ENCODE measurements around the gene TTLL3. TPM values are rescaled to one million over a fixed set of nuclear protein-coding genes. Genes with fewer than 3 reads are reported as not detected.
"Not testable (repeated sequence)": the region's sequence is repeated elsewhere in the genome, so short reads cannot be mapped to it uniquely, and the experiment has no call there.

TTLL3 gene
- total RNA-seq, 1 donor from 2014 or later, result 13.6 TPM

DNA sequence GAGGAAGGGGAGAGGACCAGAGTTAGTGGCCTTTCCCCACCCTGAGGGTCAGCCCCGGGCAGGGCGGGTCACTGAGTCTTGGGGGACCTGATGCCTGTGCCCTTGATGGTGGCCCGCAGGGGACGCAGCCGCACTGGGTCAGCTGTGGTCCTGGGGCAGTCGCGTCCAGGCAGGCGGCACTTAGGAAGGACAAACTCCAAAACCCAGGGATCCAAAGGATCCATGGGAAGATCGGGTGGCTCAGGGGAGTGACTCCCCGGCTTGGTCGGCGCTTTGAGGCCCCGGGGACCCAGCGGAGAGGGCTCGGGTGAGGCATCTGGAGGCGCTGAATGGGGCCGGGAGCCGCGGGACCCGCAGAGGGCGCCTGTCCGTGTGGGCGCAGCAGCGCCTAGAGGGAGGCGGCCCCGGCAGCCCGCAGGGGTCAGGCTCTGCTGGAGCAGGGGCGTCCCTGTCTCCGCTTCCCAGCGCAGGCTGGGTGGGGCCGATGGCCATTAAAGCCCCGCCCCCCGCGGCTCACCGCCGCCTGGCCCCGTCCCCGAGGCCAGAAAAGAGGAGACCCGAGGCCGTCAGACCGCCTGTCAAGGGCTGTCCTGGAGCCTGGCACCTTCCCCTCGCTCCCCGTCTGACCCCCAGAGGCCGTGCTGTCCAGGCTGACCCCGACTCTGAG lies 52.5 kb downstream of the TTLL3 start:
- H3K9me3 ChIP-seq (ENCODE audit: control insufficient read depth in 3 of 3, low read length in 3 of 3), result no peaks in the 10 kb centered on the region

DNA sequence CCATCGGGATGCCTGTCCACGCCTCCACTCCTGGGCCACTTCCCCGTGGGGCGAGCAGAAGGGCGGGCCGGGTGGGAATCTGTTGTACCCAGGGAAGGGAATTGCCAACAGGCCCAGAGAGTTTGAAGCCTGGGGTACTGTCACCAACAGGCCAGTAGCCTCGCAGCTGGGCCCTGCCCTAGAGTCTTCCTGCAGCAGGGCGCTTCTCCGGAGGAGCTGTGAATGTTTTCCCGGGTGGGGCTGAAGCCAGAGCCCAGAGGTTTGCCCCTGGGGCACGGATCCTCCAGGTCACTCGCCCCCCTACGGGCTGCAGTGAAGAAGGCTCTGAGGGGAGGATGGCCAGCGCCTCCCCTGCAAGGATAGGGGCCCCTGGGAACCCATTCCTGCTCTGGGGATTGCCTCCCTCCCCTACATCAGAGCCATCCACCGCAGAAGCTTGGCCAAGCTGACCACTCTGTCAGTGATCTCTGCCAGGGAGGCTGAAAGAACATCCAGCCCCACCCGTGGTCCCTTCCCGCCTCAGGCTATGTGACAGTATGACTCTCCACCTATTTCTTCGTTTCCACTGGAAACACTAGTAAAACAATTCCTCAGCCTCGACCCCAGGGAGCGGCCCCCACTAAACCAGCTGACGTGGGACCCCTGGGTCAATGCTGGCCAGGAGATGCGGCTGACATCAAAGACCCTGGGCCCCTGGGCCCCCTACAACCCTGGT lies 53.2 kb downstream of the TTLL3 start:
- no peaks in the 10 kb centered on the region for H3K36me3 ChIP-seq (ENCODE audit: control insufficient read depth in 3 of 3, insufficient read depth in 3 of 3, low read length in 3 of 3)
- peak overlapping the region; percentile 51 to 66 (median 58) for H3K4me3 ChIP-seq (ENCODE audit: low read length in 3 of 3)
- no peaks in the 10 kb centered on the region for H3K27me3 ChIP-seq (ENCODE audit: control insufficient read depth in 3 of 3, insufficient read depth in 3 of 3, low read length in 3 of 3)
- H3K9ac ChIP-seq (ENCODE audit: low read depth in 1 of 3, low read length in 3 of 3), result peak overlapping the region in 1 of 3 donors; percentile 76
- H3K4me1 ChIP-seq (ENCODE audit: control insufficient read depth in 3 of 3, insufficient read depth in 3 of 3, low read length in 3 of 3), result peaks cover 3 to 6% (median 3%) of the 10 kb centered on the region in 3 donors
- no peaks in the 10 kb centered on the region for H3K9me3 ChIP-seq (ENCODE audit: control insufficient read depth in 3 of 3, low read length in 3 of 3)
- no peak overlapping the region for H3K27ac ChIP-seq (ENCODE audit: low read depth, low read length)

More for the DNA sequence above, 52.5 kb downstream of the TTLL3 start:
- no peaks in the 10 kb centered on the region for H3K27me3 ChIP-seq (ENCODE audit: control insufficient read depth in 3 of 3, insufficient read depth in 3 of 3, low read length in 3 of 3)
- peaks cover 3 to 6% (median 3%) of the 10 kb centered on the region in 3 donors for H3K4me1 ChIP-seq (ENCODE audit: control insufficient read depth in 3 of 3, insufficient read depth in 3 of 3, low read length in 3 of 3)
- H3K4me3 ChIP-seq (ENCODE audit: low read length in 3 of 3), result peak overlapping the region; percentile 51 to 66 (median 58)
- H3K27ac ChIP-seq (ENCODE audit: low read depth, low read length), result no peak overlapping the region
- H3K9ac ChIP-seq (ENCODE audit: low read depth in 1 of 3, low read length in 3 of 3), result peak overlapping the region; percentile 33 to 76 (median 59)
- no peaks in the 10 kb centered on the region for H3K36me3 ChIP-seq (ENCODE audit: control insufficient read depth in 3 of 3, insufficient read depth in 3 of 3, low read length in 3 of 3)

DNA sequence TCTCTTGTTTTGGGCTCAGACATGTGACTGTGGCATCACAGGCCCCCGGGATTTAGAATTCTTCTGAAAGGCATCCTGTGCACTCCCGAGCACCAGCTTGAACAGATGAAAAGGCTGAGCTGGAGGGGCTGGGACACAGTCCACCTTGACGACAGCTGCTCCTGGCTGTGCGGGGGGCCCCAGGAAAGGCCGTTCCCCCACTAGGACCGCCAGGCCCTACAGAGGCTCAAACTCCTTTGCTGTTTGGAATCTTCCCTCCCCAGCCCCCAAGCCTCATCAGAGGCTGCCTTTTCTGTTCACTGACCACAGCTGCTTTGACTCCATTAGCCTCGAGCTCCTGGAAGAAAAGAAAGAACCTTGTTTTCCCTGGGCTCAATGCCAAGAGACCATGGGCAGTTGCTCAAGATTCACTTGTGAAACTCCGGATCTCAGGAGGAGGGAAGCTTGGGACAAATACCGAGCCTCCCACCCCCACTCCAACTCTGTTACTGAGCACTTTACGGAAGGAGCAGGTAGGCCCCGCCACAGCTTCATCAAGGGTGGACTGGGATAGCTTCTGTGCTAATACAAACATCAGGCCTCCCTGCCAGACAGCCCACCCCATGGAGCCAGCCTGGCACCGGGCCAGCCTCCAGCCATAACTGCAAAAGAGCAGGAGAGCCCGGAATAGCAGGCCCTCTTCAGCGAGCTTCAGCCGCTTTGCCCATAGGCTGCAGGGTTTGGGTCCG lies 54.3 kb downstream of the TTLL3 start:
- peaks cover 3 to 6% (median 3%) of the 10 kb centered on the region in 3 donors for H3K4me1 ChIP-seq (ENCODE audit: control insufficient read depth in 3 of 3, insufficient read depth in 3 of 3, low read length in 3 of 3)
- H3K9ac ChIP-seq (ENCODE audit: low read depth in 1 of 3, low read length in 3 of 3), result no peak overlapping the region
- H3K36me3 ChIP-seq (ENCODE audit: control insufficient read depth in 3 of 3, insufficient read depth in 3 of 3, low read length in 3 of 3), result no peaks in the 10 kb centered on the region
- no peaks in the 10 kb centered on the region for H3K9me3 ChIP-seq (ENCODE audit: control insufficient read depth in 3 of 3, low read length in 3 of 3)
- no peaks in the 10 kb centered on the region for H3K27me3 ChIP-seq (ENCODE audit: control insufficient read depth in 3 of 3, insufficient read depth in 3 of 3, low read length in 3 of 3)
- H3K27ac ChIP-seq (ENCODE audit: low read depth, low read length), result no peak overlapping the region
- H3K4me3 ChIP-seq (ENCODE audit: low read length in 3 of 3), result no peak overlapping the region

DNA sequence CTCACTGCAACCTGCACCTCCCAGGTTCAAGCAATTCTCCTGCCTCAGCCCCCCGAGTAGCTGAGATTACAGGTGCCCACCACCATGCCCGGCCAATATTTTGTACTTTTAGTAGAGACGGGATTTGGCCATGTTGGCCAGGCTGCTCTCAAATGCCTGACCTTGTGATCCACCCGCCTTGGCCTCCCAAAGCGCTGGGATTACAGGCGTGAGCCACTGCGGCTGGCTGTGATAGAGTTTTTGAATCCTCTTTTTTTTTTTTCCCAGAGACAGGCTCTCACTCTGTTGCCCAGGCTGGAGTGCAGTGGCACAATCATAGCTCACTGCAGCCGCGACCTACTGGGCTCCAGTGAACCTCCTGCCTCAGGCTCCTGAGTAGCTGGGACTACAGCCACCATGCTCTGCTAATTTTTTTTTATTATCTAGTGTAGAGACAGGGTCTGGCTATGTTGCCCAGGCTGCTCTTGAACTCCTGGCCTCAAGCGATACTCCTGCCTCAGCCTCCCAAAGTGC lies 55.1 kb downstream of the TTLL3 start:
- not testable (repeated sequence) for H3K9ac ChIP-seq (ENCODE audit: low read depth in 1 of 3, low read length in 3 of 3); H3K9me3 ChIP-seq (ENCODE audit: control insufficient read depth in 3 of 3, low read length in 3 of 3); H3K4me3 ChIP-seq (ENCODE audit: low read length in 3 of 3); H3K27me3 ChIP-seq (ENCODE audit: control insufficient read depth in 3 of 3, insufficient read depth in 3 of 3, low read length in 3 of 3); H3K27ac ChIP-seq (ENCODE audit: low read depth, low read length); H3K36me3 ChIP-seq (ENCODE audit: control insufficient read depth in 3 of 3, insufficient read depth in 3 of 3, low read length in 3 of 3); H3K4me1 ChIP-seq (ENCODE audit: control insufficient read depth in 3 of 3, insufficient read depth in 3 of 3, low read length in 3 of 3)

DNA sequence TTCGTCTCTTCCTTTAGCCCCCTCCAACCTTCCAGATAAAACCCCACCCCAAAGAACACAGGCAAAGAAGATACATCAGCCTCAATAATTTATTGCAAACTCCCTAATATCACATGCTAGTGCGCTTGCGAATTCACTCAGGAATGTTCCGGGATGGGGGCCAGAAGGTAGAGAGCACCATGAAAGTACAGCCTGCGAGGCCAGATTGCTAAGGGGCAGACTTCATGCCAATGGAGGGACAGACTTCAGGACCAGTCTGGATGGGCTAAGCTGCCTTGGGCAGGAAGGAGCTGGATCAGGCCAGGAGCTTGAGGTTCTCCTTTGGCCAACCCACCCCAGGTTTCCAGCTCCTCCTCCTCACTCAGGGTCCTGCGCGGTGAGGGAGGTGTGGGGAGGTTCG lies 56.6 kb downstream of the TTLL3 start:
- no peaks in the 10 kb centered on the region for H3K27me3 ChIP-seq (ENCODE audit: control insufficient read depth in 3 of 3, insufficient read depth in 3 of 3, low read length in 3 of 3)
- no peak overlapping the region for H3K27ac ChIP-seq (ENCODE audit: low read depth, low read length)
- H3K4me1 ChIP-seq (ENCODE audit: control insufficient read depth in 3 of 3, insufficient read depth in 3 of 3, low read length in 3 of 3), result peaks cover 3 to 6% (median 3%) of the 10 kb centered on the region in 3 donors
- no peaks in the 10 kb centered on the region for H3K9me3 ChIP-seq (ENCODE audit: control insufficient read depth in 3 of 3, low read length in 3 of 3)
- no peak overlapping the region for H3K4me3 ChIP-seq (ENCODE audit: low read length in 3 of 3)
- no peaks in the 10 kb centered on the region for H3K36me3 ChIP-seq (ENCODE audit: control insufficient read depth in 3 of 3, insufficient read depth in 3 of 3, low read length in 3 of 3)
- no peak overlapping the region for H3K9ac ChIP-seq (ENCODE audit: low read depth in 1 of 3, low read length in 3 of 3)

DNA sequence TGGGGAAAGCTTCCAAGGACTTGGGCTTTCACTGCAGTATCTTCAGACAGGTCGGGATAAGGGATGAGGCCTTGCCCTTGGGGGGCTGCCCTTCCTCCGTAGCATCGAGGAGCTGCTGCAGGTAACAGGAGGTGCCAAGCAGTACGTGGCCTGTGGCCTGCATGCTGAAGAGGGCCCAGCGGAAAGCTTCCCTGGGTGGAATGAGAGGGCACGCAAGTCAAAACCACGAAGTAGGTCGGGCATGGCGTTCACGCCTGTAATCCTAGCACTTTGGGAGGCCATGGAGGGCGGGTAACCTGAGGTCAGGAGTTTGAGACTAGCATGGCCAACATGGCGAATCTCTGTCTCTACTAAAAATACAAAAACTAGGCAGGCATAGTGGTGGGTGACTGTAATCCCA lies 57.0 kb downstream of the TTLL3 start:
- H3K9ac ChIP-seq (ENCODE audit: low read depth in 1 of 3, low read length in 3 of 3), result no peak overlapping the region
- H3K27me3 ChIP-seq (ENCODE audit: control insufficient read depth in 3 of 3, insufficient read depth in 3 of 3, low read length in 3 of 3), result no peaks in the 10 kb centered on the region
- H3K4me1 ChIP-seq (ENCODE audit: control insufficient read depth in 3 of 3, insufficient read depth in 3 of 3, low read length in 3 of 3), result peaks cover 3 to 6% (median 3%) of the 10 kb centered on the region in 3 donors
- H3K27ac ChIP-seq (ENCODE audit: low read depth, low read length), result no peak overlapping the region
- H3K9me3 ChIP-seq (ENCODE audit: control insufficient read depth in 3 of 3, low read length in 3 of 3), result no peaks in the 10 kb centered on the region
- no peaks in the 10 kb centered on the region for H3K36me3 ChIP-seq (ENCODE audit: control insufficient read depth in 3 of 3, insufficient read depth in 3 of 3, low read length in 3 of 3)
- no peak overlapping the region for H3K4me3 ChIP-seq (ENCODE audit: low read length in 3 of 3)

DNA sequence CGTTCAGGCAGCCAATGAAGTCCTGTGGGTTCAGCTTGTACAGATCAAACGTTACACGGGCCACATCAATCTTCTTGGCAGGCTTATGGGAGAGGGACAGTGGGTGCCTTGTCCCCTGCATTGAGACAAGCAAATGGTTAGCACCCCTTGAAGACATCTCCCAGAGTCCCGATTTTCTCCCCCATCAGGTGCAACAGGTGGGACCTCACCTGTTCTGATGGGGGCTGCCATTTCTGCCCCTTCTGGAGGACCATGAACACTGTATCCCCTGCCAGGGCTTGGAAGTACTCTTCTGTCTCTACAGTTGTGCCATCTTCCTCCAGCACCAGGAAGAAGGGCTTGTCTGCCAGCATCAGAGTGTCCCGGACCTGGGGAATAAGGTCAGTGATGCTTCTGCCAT lies 59.9 kb downstream of the TTLL3 start:
- no peaks in the 10 kb centered on the region for H3K36me3 ChIP-seq (ENCODE audit: control insufficient read depth in 3 of 3, insufficient read depth in 3 of 3, low read length in 3 of 3)
- H3K4me1 ChIP-seq (ENCODE audit: control insufficient read depth in 3 of 3, insufficient read depth in 3 of 3, low read length in 3 of 3), result no peaks in the 10 kb centered on the region
- no peak overlapping the region for H3K4me3 ChIP-seq (ENCODE audit: low read length in 3 of 3)
- H3K9me3 ChIP-seq (ENCODE audit: control insufficient read depth in 3 of 3, low read length in 3 of 3), result no peaks in the 10 kb centered on the region
- H3K27me3 ChIP-seq (ENCODE audit: control insufficient read depth in 3 of 3, insufficient read depth in 3 of 3, low read length in 3 of 3), result no peaks in the 10 kb centered on the region
- H3K9ac ChIP-seq (ENCODE audit: low read depth in 1 of 3, low read length in 3 of 3), result no peak overlapping the region
- H3K27ac ChIP-seq (ENCODE audit: low read depth, low read length), result no peak overlapping the region

DNA sequence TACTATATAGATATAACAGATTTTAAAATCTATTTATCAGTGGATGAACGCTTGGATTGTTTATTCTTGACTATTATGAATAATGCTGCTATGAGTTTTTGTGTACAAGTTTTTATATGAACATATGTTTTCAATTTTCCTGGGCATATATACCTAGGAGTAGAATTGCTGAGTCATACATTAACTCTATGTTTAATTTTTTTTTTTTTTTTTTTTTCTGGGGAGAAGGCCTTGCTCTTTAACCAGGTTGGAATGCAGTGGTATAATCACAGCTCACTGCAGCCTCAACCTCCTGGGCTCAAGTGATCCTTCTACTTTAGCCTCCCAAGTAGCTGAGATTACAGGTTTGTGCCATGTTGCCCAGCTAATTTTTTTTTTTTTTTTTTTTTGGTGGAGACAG lies 60.9 kb downstream of the TTLL3 start:
- no peak overlapping the region for H3K4me3 ChIP-seq (ENCODE audit: low read length in 3 of 3)
- no peak overlapping the region for H3K27ac ChIP-seq (ENCODE audit: low read depth, low read length)
- H3K36me3 ChIP-seq (ENCODE audit: control insufficient read depth in 3 of 3, insufficient read depth in 3 of 3, low read length in 3 of 3), result no peaks in the 10 kb centered on the region

DNA sequence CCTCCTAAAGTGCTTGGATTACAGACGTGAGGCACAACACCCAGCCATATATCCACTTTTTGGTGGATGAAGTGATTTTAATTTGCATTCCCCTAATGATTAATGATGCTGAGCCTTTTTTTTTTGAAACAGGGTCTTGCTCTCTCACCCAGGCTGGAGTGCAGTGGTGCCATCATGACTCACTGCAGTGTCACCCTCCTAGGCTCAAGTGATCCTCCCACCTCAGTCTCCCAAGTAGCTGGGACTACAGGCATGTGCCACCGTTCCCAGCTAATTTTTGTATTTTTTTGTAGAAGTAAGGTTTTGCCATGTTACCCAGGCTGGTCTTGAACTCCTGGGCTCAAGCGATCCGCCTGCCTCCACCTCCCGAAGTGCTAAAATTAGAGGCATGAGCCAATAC lies 62.0 kb downstream of the TTLL3 start:
- not testable (repeated sequence) for H3K27me3 ChIP-seq (ENCODE audit: control insufficient read depth in 3 of 3, insufficient read depth in 3 of 3, low read length in 3 of 3); H3K4me1 ChIP-seq (ENCODE audit: control insufficient read depth in 3 of 3, insufficient read depth in 3 of 3, low read length in 3 of 3); H3K9ac ChIP-seq (ENCODE audit: low read depth in 1 of 3, low read length in 3 of 3); H3K27ac ChIP-seq (ENCODE audit: low read depth, low read length); H3K4me3 ChIP-seq (ENCODE audit: low read length in 3 of 3); H3K36me3 ChIP-seq (ENCODE audit: control insufficient read depth in 3 of 3, insufficient read depth in 3 of 3, low read length in 3 of 3); H3K9me3 ChIP-seq (ENCODE audit: control insufficient read depth in 3 of 3, low read length in 3 of 3)

More for the DNA sequence above, 60.9 kb downstream of the TTLL3 start:
- Histone ChIP-seq H3K9ac (ENCODE audit: low read depth in 1 of 3, low read length in 3 of 3) (no peak overlapping the region), H3K9me3 (ENCODE audit: control insufficient read depth in 3 of 3, low read length in 3 of 3) (no peaks in the 10 kb centered on the region), H3K27me3 (ENCODE audit: control insufficient read depth in 3 of 3, insufficient read depth in 3 of 3, low read length in 3 of 3) (no peaks in the 10 kb centered on the region), H3K4me1 (ENCODE audit: control insufficient read depth in 3 of 3, insufficient read depth in 3 of 3, low read length in 3 of 3) (no peaks in the 10 kb centered on the region)

DNA sequence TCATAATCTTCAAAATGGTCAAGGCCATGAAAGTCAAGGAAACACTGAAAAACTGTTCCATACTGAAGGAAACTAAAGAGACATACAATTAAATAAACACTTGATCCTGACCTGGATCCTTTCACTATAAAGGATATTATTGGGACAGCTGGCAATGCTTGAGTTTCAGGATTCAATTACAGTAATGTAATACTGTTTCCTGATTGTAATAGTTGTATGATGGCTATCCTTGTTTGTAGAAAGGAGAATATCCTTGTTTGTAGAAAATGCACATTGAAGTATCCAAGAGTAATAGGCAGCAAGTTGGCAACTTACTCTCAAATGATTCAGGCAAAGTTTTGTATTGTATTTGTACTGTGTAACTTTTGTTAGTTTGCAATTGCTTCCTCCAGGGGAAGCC lies 65.4 kb downstream of the TTLL3 start:
- Histone ChIP-seq H3K9ac (ENCODE audit: low read depth in 1 of 3, low read length in 3 of 3) (no peak overlapping the region), H3K27ac (ENCODE audit: low read depth, low read length) (no peak overlapping the region), H3K4me1 (ENCODE audit: control insufficient read depth in 3 of 3, insufficient read depth in 3 of 3, low read length in 3 of 3) (no peaks in the 10 kb centered on the region), H3K36me3 (ENCODE audit: control insufficient read depth in 3 of 3, insufficient read depth in 3 of 3, low read length in 3 of 3) (no peaks in the 10 kb centered on the region), H3K27me3 (ENCODE audit: control insufficient read depth in 3 of 3, insufficient read depth in 3 of 3, low read length in 3 of 3) (no peaks in the 10 kb centered on the region), H3K9me3 (ENCODE audit: control insufficient read depth in 3 of 3, low read length in 3 of 3) (no peaks in the 10 kb centered on the region), H3K4me3 (ENCODE audit: low read length in 3 of 3) (no peak overlapping the region)

Measured in skeletal muscle tissue (tissue), 4 donors.